B cell (primary cell): Measurements from ENCODE around the gene LGALS9C. TPM values are rescaled to one million over a fixed set of nuclear protein-coding genes. Genes with fewer than 3 reads are reported as not detected.
"Not testable (repeated sequence)": the region's sequence is repeated elsewhere in the genome, so short reads cannot be mapped to it uniquely, and the experiment has no call there.

ENCODE experiments used
- ATAC-seq: fragments of 200-7000 bp; cut with Tn5 transposase; one replicate; pipeline ENCODE4 v1.10.0; 2021; ENCODE audit warnings: low read depth, mild to moderate bottlenecking, moderate number of reproducible peaks, moderate library complexity
- CTCF ChIA-PET: fragments of 350-600 bp; sonication (Branson Sonifier 250); formaldehyde crosslinking; loops from one replicate; lab custom pipeline; 2021; ENCODE audit warnings: antibody characterized with exemption, inconsistent platforms; lab: Charles Lee
- POLR2A ChIA-PET: fragments of 350-600 bp; sonication (Branson Sonifier 250); formaldehyde crosslinking; loops from one replicate; lab custom pipeline; 2021; ENCODE audit warnings: antibody characterized with exemption; lab: Charles Lee
- DNase-seq: peaks from one replicate; pipeline ENCODE4 v3.0.0; 2013
- H2AFZ ChIP-seq: 2 replicates; pipeline ENCODE4 v1.6.1; 2012; ENCODE audit warnings: mild to moderate bottlenecking, low read depth, low read length; ENCODE audit not compliant: insufficient read depth, poor library complexity, severe bottlenecking
- H3K27ac ChIP-seq, 2 donors: 1 replicate in 1 of 2; 2 replicates in 1 of 2; pipeline ENCODE4 v1.5.1; 2012 to 2013; ENCODE audit warnings: low read length in 2 of 2, mild to moderate bottlenecking in 2 of 2, moderate library complexity in 1 of 2
- H3K27me3 ChIP-seq, 4 experiments: fragments of 200-600 bp in 1 of 4; sonication (generic) in 1 of 4; replicated peaks in 1 of 4; 1 replicate in 2 of 4; 2 replicates in 2 of 4; pipeline versions ENCODE4 v1.6.1 to v1.7.0; 2013 to 2016; ENCODE audit warnings: low read length in 3 of 4, mild to moderate bottlenecking in 2 of 4, mixed read lengths in 1 of 4, moderate library complexity in 1 of 4; ENCODE audit not compliant: insufficient read depth in 4 of 4, control insufficient read depth in 3 of 4; ENCODE audit errors: control extremely low read depth in 1 of 4
- H3K36me3 ChIP-seq, 2 experiments: replicated peaks in 1 of 2; 1 replicate in 1 of 2; 2 replicates in 1 of 2; pipeline versions ENCODE4 v1.6.1 to v1.7.1; 2013; ENCODE audit warnings: low read length in 1 of 2; ENCODE audit not compliant: insufficient read depth in 2 of 2, control insufficient read depth in 1 of 2; ENCODE audit errors: control extremely low read depth in 1 of 2, extremely low read depth in 1 of 2
- H3K4me1 ChIP-seq, 2 donors: fragments of 200-600 bp in 1 of 2; sonication (generic) in 1 of 2; 1 replicate in 1 of 2; 2 replicates in 1 of 2; pipeline versions ENCODE4 v1.5.1 to v1.6.1; 2013 to 2017; ENCODE audit warnings: low read length in 2 of 2; ENCODE audit not compliant: control insufficient read depth in 2 of 2, insufficient read depth in 2 of 2
- H3K4me2 ChIP-seq: replicated peaks from 2 replicates; pipeline ENCODE3; 2012; ENCODE audit warnings: mild to moderate bottlenecking, low read depth, low read length; ENCODE audit not compliant: poor library complexity, severe bottlenecking
- H3K4me3 ChIP-seq, 5 experiments: fragments of 200-600 bp in 1 of 5; sonication (generic) in 1 of 5; 1 replicate in 3 of 5; 2 replicates in 2 of 5; pipeline versions ENCODE4 v1.5.1 to v1.7.0; 2011 to 2016; ENCODE audit warnings: low read length in 4 of 5, mild to moderate bottlenecking in 4 of 5, low read depth in 2 of 5, control low read depth in 1 of 5, moderate library complexity in 1 of 5; ENCODE audit not compliant: insufficient read depth in 1 of 5; ENCODE audit errors: control extremely low read depth in 1 of 5, extremely low read depth in 1 of 5
- H3K79me2 ChIP-seq: fragments of 200-600 bp; sonication (generic); one replicate; pipeline ENCODE4 v1.6.0; 2016; ENCODE audit warnings: low read length; ENCODE audit not compliant: control insufficient read depth, insufficient read depth
- H3K9ac ChIP-seq: fragments of 200-600 bp; sonication (generic); 2 replicates; pipeline ENCODE4 v1.6.1; 2017; ENCODE audit warnings: mild to moderate bottlenecking, low read length, moderate library complexity
- H3K9me3 ChIP-seq, 3 donors: one replicate each; pipeline versions ENCODE4 v1.6.1 to v1.7.1; 2013; ENCODE audit warnings: low read length in 2 of 3; ENCODE audit not compliant: control insufficient read depth in 2 of 3, insufficient read depth in 1 of 3; ENCODE audit errors: control extremely low read depth in 1 of 3
- H4K20me1 ChIP-seq: 2 replicates; pipeline ENCODE4 v1.6.0; 2012; ENCODE audit warnings: mild to moderate bottlenecking, low read length; ENCODE audit not compliant: insufficient read depth, control insufficient read depth, poor library complexity, severe bottlenecking
- H3K27ac Mint-ChIP-seq: one replicate; pipeline ENCODE4 v1.8.0; 2021; ENCODE audit warnings: mixed read lengths
- H3K27me3 Mint-ChIP-seq: one replicate; pipeline ENCODE4 v1.8.0; 2021; ENCODE audit warnings: mixed read lengths
- H3K4me1 Mint-ChIP-seq: one replicate; pipeline ENCODE4 v1.8.0; 2021; ENCODE audit warnings: mixed read lengths
- H3K4me3 Mint-ChIP-seq: one replicate; pipeline ENCODE4 v1.8.0; 2021; ENCODE audit warnings: mixed read lengths
- H3K9me3 Mint-ChIP-seq: one replicate; pipeline ENCODE4 v1.8.0; 2022; ENCODE audit warnings: mixed read lengths; ENCODE audit not compliant: insufficient read depth
- WGBS: methylation state at CpG from one replicate; pipeline ENCODE4 v1.1.5; 2013; ENCODE audit warnings: missing lambda C conversion rate; ENCODE audit not compliant: insufficient coverage; 5-methylcytosine and 5-hydroxymethylcytosine counted together
- intact Hi-C: fragments of 100-400 bp; cut with micrococcal nuclease; formaldehyde crosslinking; loops from one replicate; pipeline ENCODE4 v1.10.0; 2022
- polyA plus RNA-seq: library from polyadenylated mRNA; depleted of rRNA; stranded (reverse); fragments of >200 nt; gene quantifications from 2 replicates; pipeline ENCODE4 v1.2.3, GENCODE V29; 2012
- total RNA-seq, 2 donors: library from RNA; stranded (reverse); fragments of 120-200 nt in 1 of 2; gene quantifications; 1 replicate in 1 of 2; 2 replicates in 1 of 2; pipeline versions ENCODE4 v1.2.3 to v1.2.4, GENCODE V29; 2013 to 2022

The LGALS9C gene
- total and polyA plus RNA-seq, 2 donors (not counting 1 experiment from before 2014, with no cell fraction given) = 0.25 to 0.44 TPM

DNA sequence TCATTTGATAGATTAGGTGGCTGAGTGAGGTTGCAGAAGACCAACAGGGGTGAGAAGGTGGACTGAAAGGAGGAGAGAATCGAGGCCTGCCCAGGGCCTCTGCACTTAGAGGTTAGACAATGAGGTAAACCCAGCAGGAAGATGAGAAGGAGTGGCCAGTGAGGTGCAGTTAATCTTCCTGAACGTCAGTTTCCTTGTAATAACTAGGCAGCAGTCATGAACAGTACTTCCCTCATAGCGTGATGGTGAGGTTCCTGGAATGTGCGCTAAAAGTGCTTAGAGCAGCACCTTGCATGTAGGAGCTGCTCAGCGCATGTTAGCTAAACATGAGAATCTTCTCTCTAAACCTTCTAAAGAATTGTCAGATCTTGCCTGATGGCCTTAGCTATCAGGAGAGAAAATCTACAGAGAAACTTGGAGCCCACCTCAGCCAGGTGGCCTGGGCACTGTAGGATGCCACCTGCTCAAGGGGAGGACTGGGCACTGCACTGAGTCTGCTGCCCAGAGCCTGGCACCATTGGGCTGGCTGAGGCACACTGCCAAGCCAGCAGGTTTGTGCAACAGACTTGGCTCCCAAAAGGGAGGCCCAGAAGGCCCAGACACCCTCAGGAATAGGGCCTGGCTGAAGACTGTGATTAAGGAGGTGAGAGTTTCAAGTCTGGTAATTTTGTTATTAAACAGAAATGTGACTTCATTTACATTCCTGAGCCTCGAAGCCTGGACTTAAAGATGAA is 10.2 kb upstream of the LGALS9C start:
- POLR2A ChIA-PET = not testable (repeated sequence)

GRCh38 chr17:18467001-18467400 is 9.6 kb upstream of the LGALS9C start:
- H3K4me1 Mint-ChIP-seq, H3K4me1 ChIP-seq, H3K27ac Mint-ChIP-seq, H3K79me2 ChIP-seq, H3K4me3 ChIP-seq, intact Hi-C loops, DNase-seq, H3K27me3 ChIP-seq, H2AFZ ChIP-seq, H3K4me2 ChIP-seq, H3K9ac ChIP-seq, H4K20me1 ChIP-seq, POLR2A ChIA-PET, CTCF ChIA-PET, H3K4me3 Mint-ChIP-seq, H3K27ac ChIP-seq, H3K9me3 ChIP-seq, H3K36me3 ChIP-seq, H3K9me3 Mint-ChIP-seq, H3K27me3 Mint-ChIP-seq, ATAC-seq: not testable (repeated sequence)
- 83% methylated on average over 3 of the region's 5 CpGs for WGBS

More for the DNA sequence above, 10.2 kb upstream of the LGALS9C start:
- H3K27ac Mint-ChIP-seq, H3K9me3 Mint-ChIP-seq, H3K27ac ChIP-seq, intact Hi-C loops, H3K27me3 Mint-ChIP-seq, DNase-seq, H3K4me1 ChIP-seq, CTCF ChIA-PET, H3K4me1 Mint-ChIP-seq, H3K4me3 ChIP-seq, H3K4me3 Mint-ChIP-seq, H3K9ac ChIP-seq, H3K4me2 ChIP-seq, H3K79me2 ChIP-seq, H2AFZ ChIP-seq, ATAC-seq, H3K27me3 ChIP-seq, H3K9me3 ChIP-seq, H4K20me1 ChIP-seq, H3K36me3 ChIP-seq: not testable (repeated sequence)
- 67% methylated on average over 1 of the region's 6 CpGs for WGBS

- H3K4me2 ChIP-seq, H4K20me1 ChIP-seq, H3K4me3 Mint-ChIP-seq, H3K4me1 Mint-ChIP-seq, CTCF ChIA-PET, H3K9me3 Mint-ChIP-seq, H3K79me2 ChIP-seq, H3K4me3 ChIP-seq, H3K27ac ChIP-seq, H3K9me3 ChIP-seq, ATAC-seq, POLR2A ChIA-PET, H3K9ac ChIP-seq, DNase-seq, H2AFZ ChIP-seq, intact Hi-C loops, H3K4me1 ChIP-seq, H3K27me3 ChIP-seq, H3K27me3 Mint-ChIP-seq, H3K36me3 ChIP-seq, H3K27ac Mint-ChIP-seq: not testable (repeated sequence)
- WGBS = 91% methylated on average over 6 of the region's 10 CpGs
These were observed 8.0 kb upstream of the LGALS9C start for GRCh38 chr17:18468472-18469171.

DNA sequence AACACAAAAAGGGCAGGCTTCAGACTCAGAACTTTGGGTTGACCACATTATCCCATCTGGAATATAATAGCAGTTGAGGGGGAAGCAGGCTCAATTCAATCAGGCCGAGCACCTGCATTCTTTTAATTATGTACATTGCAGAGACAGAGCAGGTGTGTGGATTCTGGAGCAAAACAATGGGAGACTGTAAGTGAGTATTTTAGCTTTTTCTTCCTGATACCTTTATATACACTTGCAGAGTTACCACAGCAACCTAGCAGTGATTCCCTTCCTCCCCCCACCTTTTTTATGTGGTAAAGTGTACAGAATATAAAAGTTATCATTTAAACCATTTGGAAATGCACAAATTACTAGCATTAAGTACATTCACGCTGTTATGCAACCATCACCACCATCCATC is 6.8 kb upstream of the LGALS9C start:
- ATAC-seq, H3K36me3 ChIP-seq, H2AFZ ChIP-seq, CTCF ChIA-PET, intact Hi-C loops, H3K4me1 ChIP-seq, H3K9me3 Mint-ChIP-seq, H3K4me3 Mint-ChIP-seq, POLR2A ChIA-PET, H4K20me1 ChIP-seq, H3K79me2 ChIP-seq, H3K4me1 Mint-ChIP-seq, H3K27ac Mint-ChIP-seq, H3K27me3 Mint-ChIP-seq, H3K4me3 ChIP-seq, H3K27ac ChIP-seq, H3K4me2 ChIP-seq, H3K9ac ChIP-seq, DNase-seq, H3K9me3 ChIP-seq, H3K27me3 ChIP-seq: not testable (repeated sequence)
- WGBS = no CpG with 5 or more reads among the region's 2 CpGs
